IMR-90 (cell line): ENCODE results near the gene PTPRG. TPM values are rescaled to one million over a fixed set of nuclear protein-coding genes. Genes with fewer than 3 reads are reported as not detected.

Source experiments
- ATAC-seq: fragments of 200-7000 bp; cut with Tn5 transposase; 2 replicates; pipeline ENCODE4 v1.9.1; 2020; ENCODE audit warnings: low read depth, mild to moderate bottlenecking, moderate library complexity
- BruUV-seq: library from RNA; stranded (reverse); fragments of 400-500 nt; replicated peaks from 2 replicates; lab custom pipeline; 2021; lab: Mats Ljungman, UMichigan
- CTCF ChIA-PET: fragments of 300-600 bp; formaldehyde crosslinking; extraction: SDS; loops from one replicate; lab custom pipeline; 2021; ENCODE audit warnings: antibody characterized with exemption; lab: Yijun Ruan, JAX
- POLR2A ChIA-PET: fragments of 300-600 bp; sonication (Branson Sonifier 250); formaldehyde crosslinking; loops from one replicate; lab custom pipeline; 2022; ENCODE audit warnings: antibody characterized with exemption; ENCODE audit not compliant: unreplicated experiment; lab: Charles Lee
- DNase-seq: peaks from one replicate; pipeline ENCODE4 v3.0.0; 2013
- H2AFZ ChIP-seq: replicated peaks from 2 replicates; pipeline ENCODE3; 2013; ENCODE audit warnings: low read length, mild to moderate bottlenecking; ENCODE audit not compliant: poor library complexity
- H2AK5ac ChIP-seq: 2 replicates; pipeline ENCODE4 v1.6.1; 2013; ENCODE audit warnings: low read depth, low read length, inconsistent platforms
- H2AK9ac ChIP-seq: replicated peaks from 2 replicates; pipeline ENCODE3; 2013; ENCODE audit warnings: mild to moderate bottlenecking, low read depth, low read length, moderate library complexity; ENCODE audit not compliant: poor library complexity
- H2BK120ac ChIP-seq: 2 replicates; pipeline ENCODE4 v1.6.1; 2013; ENCODE audit warnings: low read depth, low read length, inconsistent platforms
- H2BK15ac ChIP-seq: 3 replicates; pipeline ENCODE4 v1.6.1; 2013; ENCODE audit warnings: low read depth, low read length, inconsistent platforms
- H2BK20ac ChIP-seq: 2 replicates; pipeline ENCODE4 v1.6.1; 2013; ENCODE audit warnings: low read depth, mild to moderate bottlenecking, inconsistent platforms, low read length, moderate library complexity
- H2BK5ac ChIP-seq: 2 replicates; pipeline ENCODE4 v1.6.1; 2013; ENCODE audit warnings: mild to moderate bottlenecking, low read depth, low read length, inconsistent platforms; ENCODE audit not compliant: poor library complexity, severe bottlenecking
- H3K14ac ChIP-seq: replicated peaks from 2 replicates; pipeline ENCODE4 v1.6.1; 2013; ENCODE audit warnings: low read depth, low read length, inconsistent platforms
- H3K18ac ChIP-seq: 2 replicates; pipeline ENCODE4 v1.6.1; 2013; ENCODE audit warnings: low read depth, low read length, control low read depth
- H3K23ac ChIP-seq: 2 replicates; pipeline ENCODE4 v1.6.1; 2013; ENCODE audit warnings: low read depth, low read length, inconsistent platforms
- H3K27ac ChIP-seq: 2 replicates; pipeline ENCODE4 v1.5.1; 2013; ENCODE audit warnings: mild to moderate bottlenecking, control low read depth, low read length; ENCODE audit not compliant: insufficient read depth
- H3K27me3 ChIP-seq: 2 replicates; pipeline ENCODE4 v1.6.1; 2013; ENCODE audit warnings: low read length; ENCODE audit not compliant: control insufficient read depth, insufficient read depth
- H3K36me3 ChIP-seq: 2 replicates; pipeline ENCODE4 v1.6.1; 2013; ENCODE audit warnings: low read length, mixed read lengths; ENCODE audit not compliant: control insufficient read depth, insufficient read depth
- H3K4ac ChIP-seq: 2 replicates; pipeline ENCODE4 v1.6.1; 2013; ENCODE audit warnings: low read depth, low read length, inconsistent platforms
- H3K4me1 ChIP-seq: 2 replicates; pipeline ENCODE4 v1.6.1; 2013; ENCODE audit warnings: low read length, mixed read lengths; ENCODE audit not compliant: control insufficient read depth, insufficient read depth
- H3K4me2 ChIP-seq: 2 replicates; pipeline ENCODE4 v1.6.1; 2013; ENCODE audit warnings: low read depth, mild to moderate bottlenecking, control low read depth, low read length, moderate library complexity
- H3K4me3 ChIP-seq: 2 replicates; pipeline ENCODE4 v1.5.1; 2013; ENCODE audit warnings: low read depth, mild to moderate bottlenecking, control low read depth, low read length, moderate library complexity; ENCODE audit not compliant: insufficient read depth
- H3K56ac ChIP-seq: 2 replicates; pipeline ENCODE4 v1.6.1; 2013; ENCODE audit warnings: low read length, inconsistent platforms; ENCODE audit not compliant: insufficient read depth; ENCODE audit errors: extremely low read depth
- H3K79me1 ChIP-seq, 2 experiments: 2 replicates each; pipeline ENCODE4 v1.6.1; 2013; ENCODE audit warnings: low read length in 2 of 2, inconsistent platforms in 1 of 2, low read depth in 1 of 2
- H3K9ac ChIP-seq: 2 replicates; pipeline ENCODE4 v1.6.1; 2013; ENCODE audit warnings: low read depth, low read length, control low read depth
- H3K9me1 ChIP-seq: 2 replicates; pipeline ENCODE4 v1.6.1; 2013; ENCODE audit warnings: low read length, inconsistent platforms; ENCODE audit not compliant: insufficient read depth
- H3K9me3 ChIP-seq: 2 replicates; pipeline ENCODE4 v1.6.1; 2013; ENCODE audit warnings: low read length; ENCODE audit not compliant: control insufficient read depth, insufficient read depth
- H4K20me1 ChIP-seq: 2 replicates; pipeline ENCODE4 v1.6.1; 2013; ENCODE audit warnings: low read length, inconsistent platforms; ENCODE audit not compliant: insufficient read depth
- H4K5ac ChIP-seq: 2 replicates; pipeline ENCODE4 v1.6.1; 2013; ENCODE audit warnings: mild to moderate bottlenecking, low read depth, low read length, control low read depth
- H4K8ac ChIP-seq, 2 experiments: 2 replicates each; pipeline ENCODE4 v1.6.1; 2013; ENCODE audit warnings: low read depth in 2 of 2, low read length in 2 of 2, control low read depth in 1 of 2, inconsistent platforms in 1 of 2
- H4K91ac ChIP-seq: 2 replicates; pipeline ENCODE4 v1.6.1; 2013; ENCODE audit warnings: low read depth, low read length, inconsistent platforms; ENCODE audit not compliant: insufficient read depth
- BHLHE40 ChIP-seq: fragments of 150-350 bp; IDR thresholded peaks from 2 replicates; pipeline ENCODE4 v1.6.1; 2016; ENCODE audit warnings: mild to moderate bottlenecking, low read depth, low read length
- CEBPB ChIP-seq: IDR thresholded peaks from 2 replicates; pipeline ENCODE4 v1.6.1; 2012; ENCODE audit warnings: low read depth, low read length, improper control_type of control experiment
- CHD1 ChIP-seq: IDR thresholded peaks from 2 replicates; pipeline ENCODE4 v1.6.1; 2012; ENCODE audit warnings: low read depth, low read length, improper control_type of control experiment
- FOS ChIP-seq: fragments of 150-350 bp; IDR thresholded peaks from 2 replicates; pipeline ENCODE4 v1.6.1; 2016; ENCODE audit warnings: low read depth, low read length
- MAFK ChIP-seq: IDR thresholded peaks from 2 replicates; pipeline ENCODE4 v1.6.1; 2012; ENCODE audit warnings: low read depth, low read length, improper control_type of control experiment
- MAZ ChIP-seq: IDR thresholded peaks from 2 replicates; pipeline ENCODE4 v1.6.1; 2012; ENCODE audit warnings: low read depth, mild to moderate bottlenecking, low read length, improper control_type of control experiment, moderate library complexity, borderline replicate concordance
- MXI1 ChIP-seq: IDR thresholded peaks from 2 replicates; pipeline ENCODE4 v1.6.1; 2012; ENCODE audit warnings: low read depth, mild to moderate bottlenecking, low read length, moderate library complexity, borderline replicate concordance
- NFE2L2 ChIP-seq: fragments of 150-350 bp; IDR thresholded peaks from 2 replicates; pipeline ENCODE4 v1.6.1; 2016; ENCODE audit warnings: low read depth, mild to moderate bottlenecking, low read length
- POLR2A ChIP-seq: IDR thresholded peaks from 2 replicates; pipeline ENCODE4 v1.6.1; 2012; ENCODE audit warnings: mild to moderate bottlenecking, low read depth, low read length
- RAD21 ChIP-seq: IDR thresholded peaks from 2 replicates; pipeline ENCODE4 v1.6.1; 2012; ENCODE audit warnings: low read length, improper control_type of control experiment
- RCOR1 ChIP-seq: IDR thresholded peaks from 2 replicates; pipeline ENCODE4 v1.6.1; 2012; ENCODE audit warnings: mild to moderate bottlenecking, low read length, improper control_type of control experiment; ENCODE audit not compliant: insufficient replicate concordance
- RFX5 ChIP-seq: IDR thresholded peaks from 2 replicates; pipeline ENCODE4 v1.8.0; 2012; ENCODE audit warnings: low read depth, mild to moderate bottlenecking, low read length, moderate library complexity
- SMC3 ChIP-seq: fragments of 150-350 bp; IDR thresholded peaks from 2 replicates; pipeline ENCODE4 v1.6.1; 2016; ENCODE audit warnings: low read depth, mild to moderate bottlenecking, antibody characterized with exemption, low read length, moderate library complexity
- WGBS, 2 experiments: methylation state at CpG; one replicate each; pipeline versions ENCODE4 v1.1.5 to v1.1.7; 2013; ENCODE audit warnings: missing lambda C conversion rate in 2 of 2; ENCODE audit not compliant: insufficient read length in 1 of 2; ENCODE audit errors: extremely low coverage in 2 of 2; 5-methylcytosine and 5-hydroxymethylcytosine counted together
- dilution Hi-C: fragments of 300-500 bp; cut with HindIII; formaldehyde crosslinking; loops from one replicate; pipeline ENCODE4 v1.14.3; 2018; ENCODE audit warnings: low sequenced_read_pairs; ENCODE audit not compliant: unreplicated experiment
- in situ Hi-C: fragments of 300-500 bp; cut with MboI; formaldehyde crosslinking; loops from 3 replicates; pipeline ENCODE4 v1.14.3; 2019; ENCODE audit warnings: low sequenced_read_pairs, inconsistent platforms, mixed read lengths
- intact Hi-C: fragments of 100-400 bp; cut with micrococcal nuclease; formaldehyde crosslinking; loops from 2 replicates; pipeline ENCODE4 v1.10.0; 2022
- polyA plus RNA-seq, 3 experiments: library from polyadenylated mRNA; depleted of rRNA; stranded (reverse); fragments of >200 nt; gene quantifications; 2 replicates each; pipeline ENCODE4 v1.2.3, GENCODE V29; 2012; ENCODE audit warnings: low replicate concordance in 1 of 3
- total RNA-seq: library from RNA; depleted of rRNA; stranded (reverse); fragments of >200 nt; gene quantifications from 2 replicates; pipeline ENCODE4 v1.2.3, GENCODE V29; 2012
- TF ChIP-seq, protein P1 (sequence below): fragments of 150-350 bp; IDR thresholded peaks from 2 replicates; pipeline ENCODE4 v1.6.1; 2017; ENCODE audit warnings: mild to moderate bottlenecking, antibody characterized with exemption, low read length, low read depth
- TF ChIP-seq, protein P2 (sequence below): fragments of 150-350 bp; IDR thresholded peaks from 2 replicates; pipeline ENCODE4 v1.6.1; 2016; ENCODE audit warnings: low read depth, mild to moderate bottlenecking, low read length, moderate library complexity, borderline replicate concordance
- TF ChIP-seq, protein P3 (sequence below): conservative IDR thresholded peaks from 2 replicates; pipeline ENCODE4 v1.5.1; 2012; ENCODE audit warnings: mild to moderate bottlenecking, low read depth, low read length, improper control_type of control experiment

The PTPRG gene
- total and polyA plus RNA-seq, 2 of the 4 experiments (the other 2 are of a cell fraction): 7.7 to 31.0 TPM

DNA sequence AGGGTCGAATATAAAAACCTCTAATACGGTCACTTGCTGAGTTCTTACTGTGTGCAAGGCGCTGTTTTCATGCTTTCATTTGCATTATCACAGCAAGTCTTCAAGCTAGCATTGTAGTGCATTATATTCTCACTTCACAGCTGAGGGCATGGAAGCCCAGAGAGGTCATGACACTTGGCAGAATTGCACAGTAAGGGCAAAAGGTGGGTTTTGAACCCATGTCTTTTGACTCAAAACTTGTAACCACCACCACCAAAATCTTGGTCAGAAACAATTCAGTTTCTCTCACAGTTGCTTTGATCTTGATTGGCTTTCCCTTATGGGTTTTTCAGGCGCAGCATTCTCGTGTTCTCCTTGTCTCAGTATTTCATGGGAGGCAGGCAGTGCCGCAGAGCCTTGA is 371.1 kb downstream of the PTPRG start:
- ChIA-PET CTCF (interaction anchor here (1.0 kb wide), 1 partner anchor 61 kb away, joined by 3 read pairs; no protein-coding TSS in a partner anchor), POLR2A (no interaction called here)
- peaks cover 2% of the 10 kb centered on the region; the same call in 1 of the 2 replicates for H3K4me1 ChIP-seq
- no peak overlapping the region for H2AFZ ChIP-seq
- no peak overlapping the region for H3K4ac ChIP-seq
- no peak overlapping the region for H3K9ac ChIP-seq
- dilution Hi-C loops (no loop called here), in situ Hi-C loops (no loop called here), intact Hi-C loops (no loop called here)
- no peak overlapping the region for H2BK20ac ChIP-seq
- no peak overlapping the region for H2BK5ac ChIP-seq
- no peak overlapping the region for H3K23ac ChIP-seq
- no peak overlapping the region for H3K14ac ChIP-seq
- no peak overlapping the region for H3K18ac ChIP-seq
- ATAC-seq: no peak
- no peak overlapping the region for H3K56ac ChIP-seq
- TF ChIP-seq, protein P1, sequence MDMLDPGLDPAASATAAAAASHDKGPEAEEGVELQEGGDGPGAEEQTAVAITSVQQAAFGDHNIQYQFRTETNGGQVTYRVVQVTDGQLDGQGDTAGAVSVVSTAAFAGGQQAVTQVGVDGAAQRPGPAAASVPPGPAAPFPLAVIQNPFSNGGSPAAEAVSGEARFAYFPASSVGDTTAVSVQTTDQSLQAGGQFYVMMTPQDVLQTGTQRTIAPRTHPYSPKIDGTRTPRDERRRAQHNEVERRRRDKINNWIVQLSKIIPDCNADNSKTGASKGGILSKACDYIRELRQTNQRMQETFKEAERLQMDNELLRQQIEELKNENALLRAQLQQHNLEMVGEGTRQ: no peak
- TF ChIP-seq CHD1 (no peak), CEBPB (no peak), FOS (no peak), MAZ (no peak), RFX5 (no peak), SMC3 (no peak), MAFK (no peak), BHLHE40 (no peak), MXI1 (no peak), RAD21 (no peak), RCOR1 (no peak), NFE2L2 (no peak), POLR2A (no peak)
- TF ChIP-seq, protein P2, sequence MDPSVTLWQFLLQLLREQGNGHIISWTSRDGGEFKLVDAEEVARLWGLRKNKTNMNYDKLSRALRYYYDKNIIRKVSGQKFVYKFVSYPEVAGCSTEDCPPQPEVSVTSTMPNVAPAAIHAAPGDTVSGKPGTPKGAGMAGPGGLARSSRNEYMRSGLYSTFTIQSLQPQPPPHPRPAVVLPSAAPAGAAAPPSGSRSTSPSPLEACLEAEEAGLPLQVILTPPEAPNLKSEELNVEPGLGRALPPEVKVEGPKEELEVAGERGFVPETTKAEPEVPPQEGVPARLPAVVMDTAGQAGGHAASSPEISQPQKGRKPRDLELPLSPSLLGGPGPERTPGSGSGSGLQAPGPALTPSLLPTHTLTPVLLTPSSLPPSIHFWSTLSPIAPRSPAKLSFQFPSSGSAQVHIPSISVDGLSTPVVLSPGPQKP: no peak
- TF ChIP-seq, protein P3, sequence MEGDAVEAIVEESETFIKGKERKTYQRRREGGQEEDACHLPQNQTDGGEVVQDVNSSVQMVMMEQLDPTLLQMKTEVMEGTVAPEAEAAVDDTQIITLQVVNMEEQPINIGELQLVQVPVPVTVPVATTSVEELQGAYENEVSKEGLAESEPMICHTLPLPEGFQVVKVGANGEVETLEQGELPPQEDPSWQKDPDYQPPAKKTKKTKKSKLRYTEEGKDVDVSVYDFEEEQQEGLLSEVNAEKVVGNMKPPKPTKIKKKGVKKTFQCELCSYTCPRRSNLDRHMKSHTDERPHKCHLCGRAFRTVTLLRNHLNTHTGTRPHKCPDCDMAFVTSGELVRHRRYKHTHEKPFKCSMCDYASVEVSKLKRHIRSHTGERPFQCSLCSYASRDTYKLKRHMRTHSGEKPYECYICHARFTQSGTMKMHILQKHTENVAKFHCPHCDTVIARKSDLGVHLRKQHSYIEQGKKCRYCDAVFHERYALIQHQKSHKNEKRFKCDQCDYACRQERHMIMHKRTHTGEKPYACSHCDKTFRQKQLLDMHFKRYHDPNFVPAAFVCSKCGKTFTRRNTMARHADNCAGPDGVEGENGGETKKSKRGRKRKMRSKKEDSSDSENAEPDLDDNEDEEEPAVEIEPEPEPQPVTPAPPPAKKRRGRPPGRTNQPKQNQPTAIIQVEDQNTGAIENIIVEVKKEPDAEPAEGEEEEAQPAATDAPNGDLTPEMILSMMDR: no peak
- peaks cover 6% of the 10 kb centered on the region; the same call in 1 of the 2 replicates for H3K9me1 ChIP-seq
- H3K27ac ChIP-seq: no peak overlapping the region
- WGBS, 2 experiments: 87% methylated on average over 4 of the region's 6 CpGs; no CpG with 5 or more reads in 1 of the 2 experiments
- no TSS peak for BruUV-seq
- no peak overlapping the region for H3K4me2 ChIP-seq
- H3K9me3 ChIP-seq: no peaks in the 10 kb centered on the region
- no peak overlapping the region for H2AK5ac ChIP-seq
- H3K27me3 ChIP-seq: no peaks in the 10 kb centered on the region
- no peak overlapping the region for H4K5ac ChIP-seq
- no peaks in the 10 kb centered on the region for H3K36me3 ChIP-seq
- peaks cover 24 to 49% of the 10 kb centered on the region in 2 experiments for H3K79me1 ChIP-seq
- H2AK9ac ChIP-seq: no peak overlapping the region
- H3K4me3 ChIP-seq: no peak overlapping the region
- H4K8ac ChIP-seq: no peak overlapping the region
- no peak for DNase-seq
- no peak overlapping the region for H2BK15ac ChIP-seq
- H4K20me1 ChIP-seq: peaks cover 4% of the 10 kb centered on the region; the same call in 1 of the 2 replicates
- no peak overlapping the region for H2BK120ac ChIP-seq
- no peak overlapping the region for H4K91ac ChIP-seq
